ENCODE data around the gene PPP1R18. TPM values are rescaled to one million over a fixed set of nuclear protein-coding genes. Genes with fewer than 3 reads are reported as not detected.

Gene PPP1R18
- total RNA-seq, 1 donor from 2014 or later: 129 TPM

GRCh38 chr6:30626484-30627366 is 59.7 kb downstream of the PPP1R18 start, which contains the start of gene ATAT1:
TSS of gene ATAT1 (plus strand) at chr6:30626874.
- TF ChIP-seq CTCF (IDR thresholded peaks at IDR 0.05; ENCODE audit: insufficient read depth, low read length, poor library complexity, severe bottlenecking): peak; percentile 43
- Histone ChIP-seq H3K36me3 (ENCODE audit: control insufficient read depth, insufficient read depth, low read length) (peaks cover 3% of the 10 kb centered on the region), H3K4me3 (ENCODE audit: low read depth, low read length) (peak within 1 kb of the TSS; percentile 62), H3K27me3 (ENCODE audit: control insufficient read depth, insufficient read depth, low read length) (no peaks in the 10 kb centered on the region)
- no peak for DNase-seq (ENCODE audit: low read depth)

Other genes with a start within 250 kb of the PPP1R18 start
- 109 and 115 TPM in 2 replicates for gene HLA-E, start 197.1 kb downstream of the PPP1R18 start, total RNA-seq
- 31.1 and 36.7 TPM in 2 replicates for gene GNL1, start 130.2 kb downstream of the PPP1R18 start, total RNA-seq
- gene PRR3, start 129.3 kb downstream of the PPP1R18 start, total RNA-seq: 8.6 and 10.1 TPM in 2 replicates
- gene ABCF1, start 115.2 kb downstream of the PPP1R18 start, total RNA-seq: 46.3 and 57.7 TPM in 2 replicates
- gene PPP1R10, start 69.4 kb downstream of the PPP1R18 start, total RNA-seq: 38.6 and 40.2 TPM in 2 replicates
- gene MRPS18B, start 68.8 kb downstream of the PPP1R18 start, total RNA-seq: 56.4 and 78.9 TPM in 2 replicates
- gene ATAT1, start 59.8 kb downstream of the PPP1R18 start, total RNA-seq: 6.6 and 8.5 TPM in 2 replicates
- gene C6orf136, start 39.5 kb downstream of the PPP1R18 start, total RNA-seq: 7.6 and 12.7 TPM in 2 replicates
- 34.7 and 39.2 TPM in 2 replicates for gene DHX16, start 13.6 kb downstream of the PPP1R18 start, total RNA-seq
- 8.9 and 10.4 TPM in 2 replicates for gene NRM, start 4.3 kb upstream of the PPP1R18 start, total RNA-seq
- 11.4 and 14.7 TPM in 2 replicates for gene MDC1, start 30.6 kb upstream of the PPP1R18 start, total RNA-seq
- gene TUBB, start 33.7 kb upstream of the PPP1R18 start, total RNA-seq: 808 and 855 TPM in 2 replicates
- gene FLOT1, start 56.0 kb upstream of the PPP1R18 start, total RNA-seq: 136 and 142 TPM in 2 replicates
- gene IER3, start 57.9 kb upstream of the PPP1R18 start, total RNA-seq: 188 and 229 TPM in 2 replicates
- gene DDR1, start 197.9 kb upstream of the PPP1R18 start, total RNA-seq: 171 and 173 TPM in 2 replicates
- 23.0 and 27.7 TPM in 2 replicates for gene GTF2H4, start 221.6 kb upstream of the PPP1R18 start, total RNA-seq
- gene VARS2, start 227.6 kb upstream of the PPP1R18 start, total RNA-seq: 34.7 and 37.7 TPM in 2 replicates
- gene SFTA2, start 245.5 kb upstream of the PPP1R18 start, total RNA-seq: 1.0 TPM in 1 of 2 replicates, not detected in the other

Data from kidney epithelial cell (primary cell).